Pulmonary artery endothelial cell (primary cell): ENCODE data around the gene SPINK7. TPM values are rescaled to one million over a fixed set of nuclear protein-coding genes. Genes with fewer than 3 reads are reported as not detected.

Experiments
- DNase-seq: peaks from one replicate; pipeline ENCODE4 v3.0.0-alpha.2; 2011; ENCODE audit warnings: low read depth, low spot score
- total RNA-seq: library from RNA; depleted of rRNA; stranded (reverse); fragments of >200 nt; gene quantifications from 2 replicates; pipeline ENCODE4 v1.2.3, GENCODE V29; 2014

The SPINK7 gene
- total RNA-seq, 1 donor from 2014 or later: not detected

GRCh38 chr5:148343603-148344487 is 31.6 kb downstream of the SPINK7 start:
- no peak for DNase-seq

GRCh38 chr5:148347706-148348105 is 35.5 kb downstream of the SPINK7 start:
- DNase-seq: no peak

- no peak for DNase-seq
Measured at GRCh38 chr5:148352696-148353095, 40.5 kb downstream of the SPINK7 start.

- DNase-seq: no peak
Measured at GRCh38 chr5:148353634-148354033, 41.4 kb downstream of the SPINK7 start.

GRCh38 chr5:148364343-148364742 is 52.1 kb downstream of the SPINK7 start:
- DNase-seq: no peak

Other genes with a start within 250 kb of the SPINK7 start
- gene SPINK5, start 248.4 kb upstream of the SPINK7 start, total RNA-seq: 0.26 TPM in 1 of 2 replicates, not detected in the other
- gene SPINK14, start 143.9 kb upstream of the SPINK7 start, total RNA-seq: not detected in 2 replicates
- not detected in 2 replicates for gene SPINK6, start 109.4 kb upstream of the SPINK7 start, total RNA-seq
- not detected in 2 replicates for gene MARCOL, start 73.9 kb upstream of the SPINK7 start, total RNA-seq
- not detected in 2 replicates for gene SPINK13, start 43.6 kb upstream of the SPINK7 start, total RNA-seq
- gene SPINK9, start 23.1 kb downstream of the SPINK7 start, total RNA-seq: not detected in 2 replicates
- gene FBXO38, start 71.5 kb downstream of the SPINK7 start, total RNA-seq: 62.8 and 79.4 TPM in 2 replicates